GM19023 (cell line): Measurements from ENCODE around the gene IER5L.
"Not testable (repeated sequence)": the region's sequence is repeated elsewhere in the genome, so short reads cannot be mapped to it uniquely, and the experiment has no call there.

ENCODE experiments used
- ATAC-seq: cut with Tn5 transposase; IDR thresholded peaks from one replicate; pipeline ENCODE4 v1.9.1; 2021; ENCODE audit warnings: mild to moderate bottlenecking, moderate library complexity; ENCODE audit not compliant: unreplicated experiment

The IER5L gene

DNA sequence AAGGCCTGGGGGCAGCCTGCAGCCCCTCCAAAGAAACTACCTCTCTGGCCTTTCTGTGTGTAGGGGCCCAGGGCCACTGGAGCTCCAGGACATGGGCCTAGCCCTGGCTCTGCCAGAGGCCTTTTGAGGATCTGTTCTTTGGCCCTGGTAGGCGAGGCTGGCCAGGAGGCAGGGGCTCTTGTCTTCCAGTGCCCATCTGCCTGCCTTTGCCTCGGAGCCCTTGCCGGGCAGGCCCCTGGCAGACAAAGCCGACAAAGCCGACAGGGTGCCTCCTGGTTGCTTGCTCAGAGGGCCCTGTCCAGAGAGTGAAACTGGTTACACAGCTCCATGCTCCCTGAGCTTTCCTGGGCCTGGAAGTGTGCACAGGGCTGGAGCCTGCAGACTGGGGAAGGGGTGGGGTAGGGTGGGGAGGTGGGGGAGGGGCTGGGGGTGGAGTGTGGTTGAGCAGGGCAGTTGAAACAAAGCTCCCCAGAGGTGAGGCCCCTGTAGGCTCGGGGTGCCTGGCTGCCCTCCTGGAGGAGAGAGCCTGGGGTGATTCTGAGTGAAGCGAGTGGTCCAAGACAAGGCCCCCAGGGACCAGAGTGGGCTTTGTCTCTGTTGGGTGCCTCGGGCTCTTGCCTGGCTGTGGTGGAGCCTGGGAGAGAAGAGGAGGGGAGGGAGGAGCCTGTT is 37.5 kb downstream of the IER5L start:
- ATAC-seq = peak; percentile 4

DNA sequence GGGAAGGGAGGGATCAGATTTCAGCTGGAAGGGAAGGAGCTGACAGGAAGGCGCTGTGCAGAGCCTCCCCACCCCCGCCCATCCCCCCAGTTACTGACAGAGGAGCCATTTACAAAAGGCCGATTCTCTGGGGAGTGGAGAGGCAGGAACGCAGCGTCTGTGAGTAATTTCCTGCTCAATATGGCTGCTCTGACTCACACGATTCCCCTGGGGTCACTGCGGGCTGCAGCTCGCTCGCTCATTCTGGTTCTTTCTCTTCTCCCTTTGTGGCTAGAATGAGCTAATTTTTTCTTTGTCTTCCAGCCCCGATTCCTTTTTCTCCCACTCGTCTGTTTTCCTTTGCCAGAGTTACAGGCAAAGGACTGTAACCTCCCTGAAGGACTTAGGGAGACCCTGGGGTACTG is 38.1 kb downstream of the IER5L start:
- ATAC-seq = peak; percentile 49

DNA sequence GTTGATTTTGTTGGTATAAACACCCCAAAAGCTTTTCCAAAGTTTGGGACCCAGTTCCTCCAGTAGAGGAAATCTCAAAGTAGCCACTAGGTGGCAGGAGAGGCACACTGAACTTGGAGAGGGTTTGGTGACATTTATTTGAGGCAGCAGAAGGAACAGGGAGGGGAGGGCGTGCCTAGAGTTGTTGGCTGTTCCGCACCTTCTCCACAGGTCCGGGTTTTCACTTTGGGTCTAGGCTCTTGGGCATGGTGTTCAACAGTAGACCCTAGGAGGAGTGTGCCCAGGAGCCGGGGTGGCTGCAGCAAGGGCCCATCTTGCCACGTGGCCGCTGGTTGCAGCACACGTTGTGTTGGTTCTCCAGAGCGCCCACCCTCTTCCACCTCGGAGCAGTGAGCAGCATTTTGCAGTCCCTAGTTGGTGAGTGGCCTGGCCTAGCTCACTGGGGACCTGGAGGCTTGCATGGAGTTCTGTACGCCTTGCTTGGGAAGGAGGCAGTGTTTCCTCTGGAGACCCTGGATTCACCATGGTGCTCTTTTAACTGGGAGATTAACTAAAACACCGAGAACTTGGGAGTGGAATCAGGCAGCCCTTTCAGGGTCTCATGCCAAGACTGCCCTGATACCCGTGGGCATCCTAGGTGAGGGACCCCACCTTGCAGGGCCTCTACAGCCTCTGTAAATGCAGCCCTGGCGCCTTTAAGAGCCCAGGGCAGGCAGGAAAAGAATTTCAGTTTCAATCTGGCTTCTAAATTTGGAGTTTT is 38.6 kb downstream of the IER5L start:
- no peak for ATAC-seq

DNA sequence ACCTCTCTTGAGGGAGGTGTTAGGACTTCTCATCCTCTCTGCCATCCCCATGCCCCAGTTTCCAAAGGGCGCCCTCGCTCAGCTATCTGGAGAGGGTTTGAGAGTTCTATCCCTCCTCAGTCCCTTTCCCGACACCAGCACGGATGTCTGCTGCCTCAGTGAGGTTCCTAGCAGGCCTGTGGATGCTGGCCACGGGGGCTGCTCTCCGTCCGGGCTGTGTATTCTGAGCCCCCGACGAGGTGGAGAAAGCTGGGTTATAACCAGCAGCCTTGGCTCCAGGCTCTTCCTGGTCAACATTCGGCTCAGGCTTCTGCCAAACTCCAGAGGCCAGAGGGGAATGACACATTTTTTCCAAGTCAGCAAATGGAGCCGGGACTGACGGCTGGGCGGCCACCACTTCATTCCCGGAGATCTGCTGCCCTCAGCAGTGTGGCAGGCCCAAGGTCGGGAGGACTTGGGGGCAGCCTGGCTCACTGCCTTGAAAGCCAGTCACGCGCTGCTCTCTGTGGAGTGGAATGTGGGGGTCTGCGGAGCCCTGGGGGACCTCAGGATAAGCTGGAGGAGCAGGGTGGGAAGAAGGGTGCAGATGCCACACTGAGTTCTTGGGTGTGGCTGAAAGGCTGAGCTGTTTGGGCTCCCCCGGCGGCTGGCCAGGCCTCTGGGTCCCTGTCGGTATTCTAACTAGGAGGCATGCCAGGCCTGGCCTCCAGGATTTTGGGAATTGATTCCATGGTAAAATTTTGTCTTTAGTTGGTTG is 39.4 kb downstream of the IER5L start:
- ATAC-seq = no peak

DNA sequence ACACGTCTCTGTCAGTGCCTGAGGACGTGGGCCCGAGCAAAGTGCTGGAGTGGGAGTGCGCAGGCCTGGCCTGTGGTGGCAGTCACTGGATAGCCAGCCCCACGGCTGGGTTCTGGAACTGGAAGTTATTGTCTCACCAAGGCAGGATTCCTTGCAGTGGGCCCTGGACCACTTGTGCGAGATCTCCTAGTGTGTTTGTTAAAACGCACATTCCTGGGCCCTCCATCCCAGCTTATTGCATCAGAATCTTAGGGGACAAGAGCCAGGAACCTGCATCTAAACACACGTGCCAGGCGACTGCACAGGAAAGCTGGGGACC is 40.0 kb downstream of the IER5L start:
- no peak for ATAC-seq

DNA sequence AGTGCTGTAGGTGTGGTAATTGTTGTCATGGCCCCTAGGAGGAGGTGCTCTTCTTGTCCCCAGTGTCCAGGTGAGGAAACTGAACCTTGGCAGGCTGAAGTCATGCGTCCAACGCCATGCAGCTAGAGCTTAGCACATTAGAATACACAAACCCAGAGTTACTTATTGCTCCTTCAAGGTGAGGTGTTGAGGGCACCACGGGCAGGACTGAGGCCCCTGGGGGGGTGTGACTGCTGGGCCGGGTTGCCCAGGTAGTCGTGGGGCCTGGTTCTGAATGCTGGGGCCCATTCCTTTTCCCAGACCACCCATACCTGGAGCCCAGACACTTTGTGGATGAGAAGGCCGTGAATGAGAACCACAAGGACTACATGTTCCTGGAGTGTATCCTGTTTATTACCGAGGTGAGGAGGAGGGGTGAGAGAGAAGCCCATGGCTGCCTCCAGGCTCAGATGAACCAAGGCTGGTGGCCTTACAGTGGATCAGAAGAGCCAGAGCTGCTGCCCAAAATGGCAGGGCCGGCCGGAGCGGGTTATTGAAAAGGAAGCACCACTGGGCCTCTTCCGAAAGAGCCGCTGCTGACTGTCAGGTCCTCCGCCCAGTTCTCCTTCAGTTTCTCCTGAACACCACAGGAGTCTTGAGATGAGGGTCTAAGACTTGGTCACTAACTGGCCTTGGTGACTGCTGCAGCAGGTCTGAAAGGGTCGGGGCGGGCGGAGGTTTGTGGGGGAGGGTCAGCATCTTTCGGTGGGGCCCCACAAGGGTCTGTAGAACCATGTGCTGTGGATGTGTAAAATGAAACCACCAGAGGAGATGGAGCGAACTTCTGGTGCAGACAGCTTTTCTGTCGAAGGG is 40.5 kb downstream of the IER5L start:
- no peak for ATAC-seq

DNA sequence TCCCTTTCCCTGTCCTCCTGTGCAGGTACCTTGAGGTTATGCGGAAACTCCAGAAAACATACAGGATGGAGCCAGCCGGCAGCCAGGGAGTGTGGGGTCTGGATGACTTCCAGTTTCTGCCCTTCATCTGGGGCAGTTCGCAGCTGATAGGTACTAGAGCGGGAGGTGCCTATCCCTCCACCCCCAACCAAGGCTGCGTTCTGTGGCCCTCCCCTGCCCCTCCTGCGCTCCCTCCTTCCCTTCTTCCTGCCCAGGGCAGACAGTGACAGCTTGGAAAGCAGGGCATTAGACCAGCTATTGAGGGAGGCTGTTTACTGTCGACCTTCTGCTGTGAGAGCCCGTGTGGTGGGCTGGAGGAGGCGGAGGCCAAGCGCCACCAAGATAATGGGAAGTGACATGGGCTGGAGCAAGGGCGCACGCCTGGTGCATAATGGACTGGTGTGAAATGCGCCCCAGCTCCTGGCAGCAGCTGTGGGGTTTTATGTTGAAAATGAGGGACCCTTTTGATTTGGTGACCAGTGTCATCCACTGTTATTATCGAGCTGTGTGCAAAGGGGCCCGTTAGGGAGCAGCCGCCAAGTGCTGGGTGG is 41.5 kb downstream of the IER5L start:
- no peak for ATAC-seq

DNA sequence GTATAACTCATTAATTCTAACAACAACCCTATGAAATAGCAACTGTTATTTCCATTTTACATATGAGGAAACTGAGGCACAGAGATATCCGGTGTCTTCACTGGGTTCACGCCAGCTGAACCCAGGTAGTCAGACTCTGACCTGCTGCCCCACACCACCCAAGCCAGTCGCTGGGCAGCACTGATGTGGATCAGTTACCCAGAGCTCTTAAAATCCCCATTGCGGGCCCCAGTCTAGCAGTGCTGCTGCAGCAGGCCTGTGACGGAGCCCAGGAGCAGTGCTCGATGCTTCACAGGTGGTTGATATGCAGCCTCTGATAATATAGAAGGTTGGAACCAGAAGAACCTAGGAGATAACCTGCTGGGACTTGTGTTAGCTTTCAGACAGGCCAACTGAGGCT is 42.6 kb downstream of the IER5L start:
- ATAC-seq = no peak

DNA sequence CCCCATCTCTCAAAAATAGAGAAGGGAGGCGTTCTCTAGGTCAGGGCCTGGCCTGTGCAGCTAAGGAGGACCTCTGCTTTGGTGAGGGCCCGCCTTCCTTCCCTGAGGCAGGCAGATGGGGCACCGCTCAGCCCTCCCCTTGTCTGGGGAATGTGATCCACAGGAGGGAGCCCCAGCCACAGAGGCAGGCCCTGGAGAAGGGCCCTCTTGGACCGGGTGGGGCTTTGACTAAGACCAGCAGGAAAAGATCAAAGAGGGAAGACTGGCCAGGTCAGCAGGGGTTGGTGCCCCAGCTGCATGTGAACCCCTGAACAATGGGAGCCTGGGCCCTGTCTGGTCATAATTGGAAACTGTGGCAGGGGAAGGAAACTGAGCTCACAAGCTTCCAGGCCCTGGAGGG is 45.0 kb downstream of the IER5L start:
- no peak for ATAC-seq

DNA sequence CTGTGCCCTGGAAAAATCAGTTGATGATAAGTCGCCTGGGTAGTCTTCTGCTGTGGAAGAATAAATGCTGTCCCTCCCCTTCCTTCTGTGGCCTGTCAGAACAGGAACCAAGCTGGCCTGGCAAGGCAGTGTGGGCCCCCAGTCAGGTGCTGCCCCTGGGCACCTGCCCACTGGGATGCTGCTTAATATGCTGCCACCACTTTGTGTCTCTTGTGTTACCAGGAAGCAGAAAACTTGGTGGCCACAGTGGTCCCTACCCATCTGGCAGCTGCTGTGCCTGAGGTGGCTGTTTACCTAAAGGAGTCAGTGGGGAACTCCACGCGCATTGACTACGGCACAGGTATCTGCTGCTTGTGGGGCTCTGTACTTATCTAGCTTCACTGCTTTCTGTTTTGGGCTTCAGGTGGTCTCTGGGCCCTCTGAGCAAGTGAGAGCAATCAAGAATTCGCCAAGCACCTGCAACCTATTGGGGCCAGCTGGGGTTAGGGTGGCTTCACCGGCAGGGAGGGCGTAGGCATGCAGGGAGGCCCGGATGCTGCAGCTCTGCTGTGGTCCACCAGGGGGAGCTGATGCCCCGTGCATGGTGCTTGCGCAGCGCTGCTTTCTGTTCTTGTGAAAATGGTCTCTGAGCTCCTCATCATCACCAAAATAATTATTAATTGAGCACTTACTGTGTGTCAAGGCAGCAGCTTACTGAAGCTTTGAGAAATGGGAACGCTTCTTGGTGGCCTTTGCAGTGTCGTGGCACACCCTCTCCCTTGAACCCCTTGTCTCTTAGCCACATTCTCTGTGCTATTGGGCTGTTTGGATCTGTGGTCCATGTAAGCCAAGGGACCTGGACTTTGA is 46.5 kb downstream of the IER5L start:
- ATAC-seq = peak; percentile 78

DNA sequence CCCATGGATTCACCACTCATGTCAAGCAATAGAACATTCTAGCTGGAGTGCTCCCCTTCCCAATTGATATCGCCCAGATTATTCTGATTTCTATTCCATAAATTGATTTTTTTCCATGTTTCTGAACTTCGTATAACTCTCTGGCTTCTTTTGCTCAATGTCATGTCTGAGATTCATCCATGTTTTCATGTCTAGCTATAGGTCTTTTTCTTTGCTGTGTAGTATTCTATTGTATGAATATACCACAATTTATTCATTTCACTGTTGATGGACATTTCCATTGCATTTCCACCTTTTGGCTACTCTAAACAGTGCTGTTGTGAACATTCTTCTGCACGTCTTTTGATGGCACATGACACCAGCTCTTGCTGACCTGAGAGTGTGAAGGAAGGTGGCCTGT is 47.3 kb downstream of the IER5L start:
- no peak for ATAC-seq

DNA sequence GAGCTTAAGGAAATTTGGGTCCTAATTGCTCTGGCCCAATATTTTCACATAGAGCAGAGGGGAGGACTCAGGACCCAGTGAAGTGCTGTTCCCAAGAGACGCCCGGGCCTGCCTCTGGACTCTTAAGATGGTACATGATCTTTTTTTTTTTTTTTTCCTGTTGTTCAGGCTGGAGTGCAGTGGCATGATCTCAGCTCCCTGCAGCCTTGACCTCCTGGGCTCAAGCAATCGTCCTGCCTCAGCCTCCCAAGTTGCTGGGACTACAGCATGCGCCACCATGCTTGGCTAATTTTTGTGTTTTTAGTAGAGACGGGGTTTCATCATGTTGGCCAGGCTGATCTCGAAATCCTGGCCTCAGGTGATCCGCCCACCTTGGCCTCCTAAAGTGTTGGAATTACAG is 47.8 kb downstream of the IER5L start:
- not testable (repeated sequence) for ATAC-seq

DNA sequence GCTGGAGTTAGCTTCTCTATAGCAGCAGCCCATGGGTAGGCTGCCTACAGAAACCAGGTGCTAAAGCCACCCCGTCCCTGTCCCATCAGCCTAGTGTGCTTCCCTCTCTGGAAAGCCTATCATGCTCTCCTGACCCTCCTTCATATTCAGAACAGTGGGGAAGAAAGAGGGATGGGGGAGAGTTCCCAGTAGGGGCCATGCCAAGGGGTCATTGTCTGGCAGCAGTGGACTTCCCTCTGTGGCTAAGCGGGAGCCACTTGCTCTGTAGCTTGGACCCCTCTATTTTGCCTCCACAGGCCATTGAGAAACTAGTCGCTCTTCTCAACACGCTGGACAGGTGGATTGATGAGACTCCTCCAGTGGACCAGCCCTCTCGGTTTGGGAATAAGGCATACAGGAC is 49.4 kb downstream of the IER5L start:
- no peak for ATAC-seq

DNA sequence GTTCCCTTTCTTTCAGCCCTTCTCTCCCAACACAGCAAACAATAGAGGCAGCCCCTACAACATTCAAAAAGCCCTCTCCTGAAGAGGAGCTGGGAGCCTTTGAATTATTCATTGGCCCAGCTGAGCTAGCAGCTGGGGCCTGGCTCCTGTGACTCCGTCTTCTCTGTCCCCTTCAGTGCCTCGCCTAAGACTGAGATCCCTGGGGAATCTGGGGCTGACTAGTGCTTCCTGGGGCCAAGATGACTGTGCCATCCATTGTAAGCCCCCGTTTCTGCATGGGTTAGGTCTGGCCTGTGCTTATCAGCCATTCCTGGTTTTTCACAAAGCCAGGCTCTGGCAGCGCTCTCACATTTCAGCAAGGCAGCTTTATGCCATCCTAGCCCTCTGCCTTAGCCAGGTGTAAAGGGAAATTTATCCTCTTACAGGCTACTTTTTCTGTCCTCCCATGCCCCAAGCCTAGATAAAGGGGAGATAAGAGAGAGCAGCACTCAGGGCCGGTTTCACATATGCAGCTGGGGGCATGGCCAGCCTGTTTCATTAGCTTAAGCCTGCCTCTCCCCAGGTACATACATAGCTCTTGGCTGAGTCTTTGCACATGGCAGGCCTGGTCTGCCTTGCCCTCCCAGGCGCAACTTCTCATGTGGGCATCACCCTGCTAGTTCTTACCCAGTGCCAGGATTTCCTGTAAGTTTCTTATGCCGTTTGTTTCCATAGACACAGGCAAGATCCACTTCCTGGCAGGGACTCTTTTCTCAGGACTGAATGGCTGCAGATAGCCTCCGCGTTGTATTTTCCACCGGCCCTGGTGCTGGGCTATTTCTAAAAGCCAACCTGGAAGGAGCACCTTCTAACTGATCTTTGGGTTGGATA is 51.1 kb downstream of the IER5L start:
- no peak for ATAC-seq
